Common myeloid progenitor, CD34-positive (primary cell): ENCODE results near the gene JRKL. TPM values are rescaled to one million over a fixed set of nuclear protein-coding genes. Genes with fewer than 3 reads are reported as not detected.

Experiments used
- CTCF ChIA-PET: fragments of 350-600 bp; sonication (Branson Sonifier 250); formaldehyde crosslinking; loops from one replicate; lab custom pipeline; 2021; ENCODE audit warnings: antibody characterized with exemption; lab: Charles Lee
- POLR2A ChIA-PET: fragments of 350-600 bp; sonication (Branson Sonifier 250); formaldehyde crosslinking; loops from one replicate; lab custom pipeline; 2021; ENCODE audit warnings: antibody characterized with exemption; lab: Charles Lee
- DNase-seq, 3 donors: peaks; one replicate each; pipeline versions ENCODE4 v3.0.0 to v3.0.0-alpha.2; 2013
- H3K27ac ChIP-seq, 2 experiments: 1 replicate in 1 of 2; 2 replicates in 1 of 2; pipeline ENCODE4 v1.7.0; 2013; ENCODE audit warnings: inconsistent platforms in 2 of 2, low read length in 2 of 2, mild to moderate bottlenecking in 2 of 2, low read depth in 1 of 2, moderate library complexity in 1 of 2; ENCODE audit not compliant: severe bottlenecking in 2 of 2, insufficient read depth in 1 of 2, poor library complexity in 1 of 2
- H3K27me3 ChIP-seq, 5 experiments: replicated peaks in 2 of 5; 1 replicate in 3 of 5; 2 replicates in 2 of 5; pipeline versions ENCODE4 v1.6.1 to v1.7.0; 2013; ENCODE audit warnings: low read length in 4 of 5, mild to moderate bottlenecking in 2 of 5, moderate library complexity in 2 of 5, inconsistent platforms in 1 of 5; ENCODE audit not compliant: insufficient read depth in 5 of 5, control insufficient read depth in 4 of 5
- H3K36me3 ChIP-seq, 4 experiments: 1 replicate in 2 of 4; 2 replicates in 2 of 4; pipeline versions ENCODE4 v1.6.1 to v1.7.0; 2013; ENCODE audit warnings: low read length in 3 of 4, control low read depth in 1 of 4, mild to moderate bottlenecking in 1 of 4; ENCODE audit not compliant: control insufficient read depth in 4 of 4, insufficient read depth in 4 of 4
- H3K4me1 ChIP-seq, 4 experiments: 1 replicate in 3 of 4; 2 replicates in 1 of 4; pipeline versions ENCODE4 v1.6.1 to v1.7.1; 2013; ENCODE audit warnings: low read length in 3 of 4, mild to moderate bottlenecking in 3 of 4, control low read depth in 1 of 4, inconsistent platforms in 1 of 4, moderate library complexity in 1 of 4; ENCODE audit not compliant: control insufficient read depth in 4 of 4, insufficient read depth in 4 of 4; ENCODE audit errors: control extremely low read depth in 1 of 4
- H3K4me3 ChIP-seq, 7 experiments: 1 replicate in 4 of 7; 2 replicates in 3 of 7; pipeline versions ENCODE4 v1.5.1 to v1.7.0; 2013; ENCODE audit warnings: mild to moderate bottlenecking in 7 of 7, low read length in 6 of 7, moderate library complexity in 6 of 7, inconsistent platforms in 2 of 7, low read depth in 2 of 7, control low read depth in 1 of 7; ENCODE audit not compliant: insufficient read depth in 4 of 7, control insufficient read depth in 1 of 7; ENCODE audit errors: extremely low read depth in 1 of 7
- H3K9me3 ChIP-seq, 5 experiments: 1 replicate in 4 of 5; 2 replicates in 1 of 5; pipeline versions ENCODE4 v1.6.1 to v1.7.1; 2013; ENCODE audit warnings: low read length in 4 of 5, mild to moderate bottlenecking in 2 of 5, inconsistent platforms in 1 of 5, low read depth in 1 of 5, moderate library complexity in 1 of 5; ENCODE audit not compliant: control insufficient read depth in 4 of 5, insufficient read depth in 2 of 5; ENCODE audit errors: control extremely low read depth in 1 of 5
- WGBS: methylation state at CpG from one replicate; pipeline ENCODE4 v1.1.5; 2013; ENCODE audit not compliant: insufficient coverage; 5-methylcytosine and 5-hydroxymethylcytosine counted together
- polyA plus RNA-seq: library from polyadenylated mRNA; unstranded; fragments of 120-200 nt; gene quantifications from one replicate; pipeline ENCODE4 v1.2.1, GENCODE V29; 2013

Gene JRKL
- 10.7 TPM for polyA plus RNA-seq

DNA sequence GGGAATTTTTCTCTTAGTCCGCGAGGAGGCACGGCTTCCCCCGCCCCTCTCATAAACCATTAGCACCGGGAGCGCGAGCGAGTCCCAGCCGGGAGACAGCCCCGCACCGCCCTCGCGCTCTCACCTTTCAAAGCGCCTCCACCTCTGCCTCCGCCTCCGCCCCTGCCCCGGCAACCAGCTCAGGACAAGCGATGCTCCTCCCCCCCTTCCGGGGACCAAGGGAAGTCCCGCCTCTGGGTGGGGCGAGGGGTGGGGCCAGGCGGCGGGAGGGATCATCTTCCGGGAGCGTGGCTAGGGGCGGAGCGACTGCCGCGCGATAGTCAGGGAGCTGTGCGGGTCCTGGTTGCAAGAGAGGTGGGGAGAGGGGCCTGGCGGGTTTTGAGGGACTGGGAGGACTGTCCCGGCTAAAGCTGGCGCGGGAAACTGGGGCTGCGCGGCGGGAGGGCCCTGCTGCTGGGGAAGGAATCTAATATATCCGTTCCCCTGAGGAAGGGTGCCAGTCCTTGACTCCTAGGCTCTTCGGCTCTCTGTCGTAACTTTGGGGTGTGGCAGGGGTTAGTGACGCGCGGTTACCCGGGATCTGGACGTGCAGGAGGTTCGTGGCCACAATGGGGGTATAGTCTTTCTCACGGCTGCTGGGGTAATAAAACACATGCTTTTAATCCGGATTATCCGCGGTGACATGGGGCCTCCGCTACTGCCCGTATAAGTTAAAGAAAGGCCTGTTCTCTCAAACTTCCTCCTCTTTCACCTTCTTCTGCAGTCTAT is at the start of gene JRKL, which contains the start of gene CCDC82:
Gene JRKL (plus strand): TSS at position 294 of the 768 bp plus-strand sequence. CDS start 637 bp downstream, outside the sequence.
Gene CCDC82 (minus strand): TSS at position 193 of the 768 bp plus-strand sequence. CDS start 5,165 bp downstream, outside the sequence.
- under 1% methylated on average over 38 of the region's 53 CpGs for WGBS
- CTCF ChIA-PET = interaction anchor here (1.0 to 2.2 kb wide), 5 partner anchors 8 to 300 kb away, joined by 3 to 13 read pairs (median 3); partner anchors contain the start of gene MAML2
- H3K27ac ChIP-seq = peak within 1 kb of the TSS; percentile 82 to 92

DNA sequence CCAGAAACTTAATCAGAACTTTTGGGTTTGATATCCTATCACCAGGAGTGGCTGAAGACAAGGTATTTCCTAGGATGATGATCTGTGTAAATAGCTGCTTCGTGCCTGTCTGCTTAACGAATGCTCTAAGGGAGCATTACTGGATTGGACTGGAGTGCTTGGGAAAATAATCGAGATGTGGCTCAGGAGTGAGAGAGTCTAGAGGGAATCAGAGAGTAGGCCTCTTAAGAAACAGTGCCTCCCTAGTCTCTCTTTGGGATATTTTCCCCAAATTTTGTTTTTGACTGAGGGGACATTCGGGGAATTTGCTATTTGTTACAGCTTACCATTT is 49.3 kb upstream of the JRKL start:
- peak overlapping the region in 1 of 2 experiments; percentile 67 for H3K27ac ChIP-seq

More for the DNA sequence above, at the start of gene JRKL, which contains the start of gene CCDC82:
- peak; percentile 93 to 96 (median 96) for DNase-seq
- Histone ChIP-seq H3K27me3 (no peaks in the 10 kb centered on the region), H3K4me3 (peak within 1 kb of the TSS; percentile 81 to 99 (median 94)), H3K36me3 (peaks cover 0 to 13% (median 2%) of the 10 kb centered on the region in 4 experiments), H3K4me1 (peaks cover 12 to 19% (median 18%) of the 10 kb centered on the region in 4 experiments), H3K9me3 (no peaks in the 10 kb centered on the region)
- POLR2A ChIA-PET = interaction anchor here (1.4 kb wide), 1 partner anchor 18 kb away, joined by 4 read pairs; no protein-coding TSS in a partner anchor

DNA sequence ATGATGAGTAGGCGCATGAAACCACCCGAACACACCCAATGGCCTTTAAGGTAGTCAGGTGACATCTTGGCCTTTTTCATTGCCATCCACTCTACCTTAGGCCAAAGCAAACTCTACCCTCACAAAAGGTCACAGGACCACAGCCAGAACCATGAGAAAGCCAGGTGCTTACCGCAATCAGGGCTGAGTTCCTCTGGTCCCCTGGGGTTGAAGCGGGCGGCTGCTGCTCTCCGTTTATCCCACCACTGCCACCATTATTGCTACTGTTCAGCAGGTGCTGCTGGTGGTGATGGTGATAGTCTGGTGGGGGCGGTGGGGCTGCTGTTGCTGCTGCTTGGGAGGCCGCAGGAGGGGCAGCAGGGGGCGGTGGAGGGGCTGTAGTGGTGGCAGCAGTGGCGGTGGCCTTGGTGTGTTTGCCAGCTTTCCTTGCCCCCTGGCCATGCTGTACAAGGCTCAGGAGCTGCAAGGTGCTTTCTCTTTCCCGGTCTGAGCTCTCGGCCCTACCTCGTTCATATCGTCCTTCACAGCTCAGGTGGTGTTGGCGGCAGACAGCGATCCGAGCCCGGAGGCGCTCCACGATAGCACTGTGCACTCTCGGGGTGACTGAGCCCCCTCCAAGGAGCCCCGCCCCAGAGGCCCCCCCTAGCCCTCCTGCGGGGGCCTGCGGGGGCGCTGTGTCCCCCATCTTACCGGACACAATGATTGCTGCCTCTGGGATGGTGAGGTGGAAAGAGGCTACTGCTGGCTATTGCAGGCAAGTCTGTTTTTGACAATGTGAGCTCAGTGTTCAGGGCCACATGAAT is 48.4 kb upstream of the JRKL start:
- DNase-seq = peak; percentile 78 to 87 (median 85)

More for the DNA sequence above, 49.3 kb upstream of the JRKL start:
- WGBS = 100% methylated on average over 4 of the region's 4 CpGs
- Histone ChIP-seq H3K27me3 (no peaks in the 10 kb centered on the region), H3K36me3 (no peaks in the 10 kb centered on the region), H3K9me3 (no peaks in the 10 kb centered on the region), H3K4me3 (peak overlapping the region in 2 of 7 experiments; percentile 86 to 97), H3K4me1 (peaks cover 27 to 61% (median 53%) of the 10 kb centered on the region in 4 experiments)
- no peak for DNase-seq
- CTCF ChIA-PET = interaction anchor here (0.8 to 8.1 kb wide), 22 partner anchors 9 to 333 kb away, joined by 3 to 95 read pairs (median 3); no protein-coding TSS in a partner anchor
- POLR2A ChIA-PET = no interaction called here

DNA sequence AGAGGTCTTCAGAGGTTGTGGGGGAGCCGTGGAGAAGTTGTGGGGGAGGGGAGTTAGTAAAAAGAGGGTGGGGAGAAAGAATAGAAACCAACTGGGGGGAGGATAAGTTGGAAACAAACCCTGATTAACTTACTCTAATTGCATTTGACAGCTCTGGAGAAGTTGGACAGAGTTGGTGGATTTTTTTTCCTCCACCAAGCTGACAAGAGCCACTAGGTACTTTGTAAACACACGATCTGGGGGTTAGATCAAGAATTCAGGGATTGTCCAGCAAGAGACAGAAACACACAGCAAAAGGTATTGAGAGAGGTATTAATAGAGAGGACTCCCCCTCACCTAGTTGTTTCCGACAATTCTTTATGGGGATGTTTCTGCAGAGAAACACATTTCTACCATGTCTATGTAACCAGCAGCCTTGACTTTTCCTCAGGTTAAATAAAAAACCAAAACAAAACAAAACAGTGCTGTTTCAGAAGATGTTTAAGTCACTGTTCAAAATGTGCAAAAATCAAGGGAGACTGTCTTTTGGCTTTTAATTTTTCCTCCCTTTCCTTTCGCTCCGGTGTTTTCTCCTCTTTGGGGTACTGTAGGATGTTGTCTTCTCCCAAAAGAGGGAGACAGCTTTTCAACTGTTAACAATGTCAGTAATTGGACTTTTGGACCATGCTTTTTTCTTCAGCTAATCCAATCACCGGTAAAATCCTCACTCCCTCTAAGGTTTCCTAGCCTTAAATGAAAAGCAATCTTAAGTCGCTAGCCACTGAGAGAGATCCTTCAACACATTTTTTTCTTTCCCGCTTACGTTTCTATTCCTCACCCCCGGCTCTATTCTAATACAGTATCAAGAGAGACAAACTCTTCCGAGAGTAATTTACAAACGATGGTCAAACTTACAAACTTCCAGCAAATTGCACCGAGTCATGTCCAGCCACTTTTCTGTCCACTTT is 47.5 kb upstream of the JRKL start:
- CTCF ChIA-PET = interaction anchor here (0.6 to 8.1 kb wide), 76 partner anchors 11 to 515 kb away, joined by 3 to 95 read pairs (median 4); partner anchors contain the start of genes CCDC82 and JRKL
- Histone ChIP-seq H3K4me3 (peak overlapping the region; percentile 45 to 98 (median 87)), H3K27ac (peak overlapping the region; percentile 53 to 67), H3K27me3 (no peaks in the 10 kb centered on the region), H3K36me3 (no peaks in the 10 kb centered on the region), H3K4me1 (peaks cover 27 to 55% (median 53%) of the 10 kb centered on the region in 4 experiments), H3K9me3 (no peaks in the 10 kb centered on the region)
- no peak for DNase-seq
- 0% methylated on average over 9 of the region's 13 CpGs for WGBS
- POLR2A ChIA-PET = interaction anchor here (1.0 to 1.2 kb wide), 2 partner anchors 99 to 287 kb away, joined by 4 read pairs; no protein-coding TSS in a partner anchor

More for the DNA sequence above, 48.4 kb upstream of the JRKL start:
- H3K4me3 ChIP-seq = peak overlapping the region; percentile 45 to 98 (median 87)
- POLR2A ChIA-PET = no interaction called here
- H3K36me3 ChIP-seq = no peaks in the 10 kb centered on the region
- no peaks in the 10 kb centered on the region for H3K9me3 ChIP-seq
- H3K27ac ChIP-seq = peak overlapping the region in 1 of 2 experiments; percentile 67
- peaks cover 27 to 61% (median 53%) of the 10 kb centered on the region in 4 experiments for H3K4me1 ChIP-seq
- CTCF ChIA-PET = interaction anchor here (0.6 to 8.1 kb wide), 38 partner anchors 10 to 508 kb away, joined by 3 to 95 read pairs (median 5); partner anchors contain the start of genes CCDC82 and JRKL
- no peaks in the 10 kb centered on the region for H3K27me3 ChIP-seq
- WGBS = 22% methylated on average over 19 of the region's 26 CpGs

DNA sequence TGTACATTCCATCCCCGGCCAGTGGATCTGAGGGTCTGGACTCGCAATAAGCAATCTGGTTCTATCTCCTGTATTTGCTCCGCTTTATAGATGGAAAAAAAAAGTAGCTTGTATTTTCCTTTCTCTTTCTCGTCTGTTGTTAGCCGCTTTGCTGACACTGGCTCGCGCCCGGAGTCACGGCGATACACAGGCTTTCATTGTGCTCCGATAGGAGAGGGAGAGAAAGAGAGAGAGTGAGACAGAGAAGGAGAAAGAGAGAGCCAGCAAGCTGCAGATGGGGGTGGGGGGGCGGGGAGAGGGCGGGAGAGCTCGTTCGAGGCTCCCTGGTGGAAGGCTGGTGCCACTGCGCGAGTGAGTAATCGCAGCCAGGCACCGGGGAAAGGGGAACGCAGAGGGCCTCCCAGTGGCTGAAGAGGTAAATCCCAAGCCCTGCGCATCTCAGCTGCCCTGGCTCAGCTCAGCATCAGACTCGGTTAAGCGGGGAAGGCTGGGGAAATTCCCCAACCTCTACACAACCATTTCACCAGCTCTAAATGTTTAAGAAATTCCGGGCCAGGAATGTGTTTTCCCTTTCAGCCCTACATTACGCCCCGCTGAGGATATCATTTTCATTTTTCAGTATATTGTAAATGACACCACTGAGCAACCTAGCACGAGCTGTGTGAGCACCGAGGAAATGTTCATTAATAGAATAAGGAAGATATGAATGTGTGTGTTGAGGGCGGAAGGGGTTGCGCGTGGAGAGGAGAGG is 46.7 kb upstream of the JRKL start, which contains the start of gene MAML2:
Gene MAML2 (minus strand): TSS at position 235 of the 751 bp plus-strand sequence. CDS start 1,300 bp downstream, outside the sequence.
- ChIA-PET CTCF (interaction anchor here (0.6 to 8.1 kb wide), 78 partner anchors 10 to 516 kb away, joined by 3 to 95 read pairs (median 4); partner anchors contain the start of genes CCDC82 and JRKL), POLR2A (interaction anchor here (1.0 to 1.2 kb wide), 2 partner anchors 100 to 288 kb away, joined by 4 read pairs; no protein-coding TSS in a partner anchor)
- Histone ChIP-seq H3K4me1 (peaks cover 26 to 47% (median 44%) of the 10 kb centered on the region in 4 experiments), H3K36me3 (no peaks in the 10 kb centered on the region), H3K4me3 (peak within 1 kb of the TSS; percentile 26 to 98 (median 87)), H3K27ac (peak within 1 kb of the TSS; percentile 53 to 67), H3K27me3 (no peaks in the 10 kb centered on the region), H3K9me3 (no peaks in the 10 kb centered on the region)
- peak; percentile 91 to 96 (median 95) for DNase-seq
- 12% methylated on average over 19 of the region's 31 CpGs for WGBS
